ENCODE measurements around the gene CD2BP2. TPM values are rescaled to one million over a fixed set of nuclear protein-coding genes. Genes with fewer than 3 reads are reported as not detected.
A peak's percentile ranks its signal among the peaks of the same experiment; 100 is the strongest.

The CD2BP2 gene
- total and polyA plus RNA-seq, 2 of the 13 experiments (the other 11 are each of a cell fraction or from before 2014, with no cell fraction given) = 24.9 to 54.6 TPM

DNA sequence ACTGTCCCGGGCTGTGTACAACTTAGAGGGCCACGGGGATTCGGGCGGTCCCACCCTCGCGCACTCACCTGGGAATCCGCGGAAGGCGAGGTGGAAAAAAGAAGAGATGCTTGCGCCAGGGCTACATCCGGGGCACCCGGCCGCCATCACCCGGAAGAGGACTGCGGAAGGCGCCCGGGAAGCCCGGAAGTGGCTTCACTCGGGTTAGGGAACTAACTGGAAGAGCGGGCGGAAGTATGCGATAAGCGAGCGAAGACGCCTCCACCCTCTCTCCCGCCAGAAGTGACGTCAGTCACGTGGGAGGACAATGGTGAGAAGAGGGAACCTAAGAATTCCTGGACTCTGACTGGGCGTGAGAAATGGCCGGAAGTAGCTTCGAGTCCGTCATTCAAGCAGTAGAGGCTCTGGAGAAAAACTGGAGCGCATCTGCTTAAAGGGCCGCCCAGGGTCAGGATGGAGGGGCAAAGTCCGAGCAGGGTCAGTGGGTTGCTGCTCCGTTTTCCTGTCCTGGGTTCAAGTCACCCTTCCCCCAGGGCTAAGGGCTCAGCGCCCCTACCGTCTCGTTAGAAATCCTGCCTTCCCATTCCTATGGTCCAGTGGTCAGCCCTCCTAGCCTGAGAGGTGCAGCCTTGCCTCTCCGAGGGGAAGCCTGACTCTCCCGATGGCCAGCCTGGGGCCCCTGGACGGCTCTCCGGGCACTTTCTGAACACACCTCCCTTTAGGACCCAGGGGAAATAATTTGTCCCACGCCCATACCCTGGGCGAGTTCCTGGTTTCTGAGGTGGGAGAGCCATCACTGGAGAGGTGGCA, at the start of gene CD2BP2 (continued):
- TF ChIP-seq KDM5A (IDR thresholded peaks at IDR 0.05; ENCODE audit: borderline replicate concordance, low read length) = peak; percentile 88; the same call in 1 of the 2 replicates
- TF ChIP-seq ZNF724P (CRISPR knock-in tag; IDR thresholded peaks at IDR 0.05; ENCODE audit: borderline replicate concordance) = no peak
- TF ChIP-seq, protein P1, sequence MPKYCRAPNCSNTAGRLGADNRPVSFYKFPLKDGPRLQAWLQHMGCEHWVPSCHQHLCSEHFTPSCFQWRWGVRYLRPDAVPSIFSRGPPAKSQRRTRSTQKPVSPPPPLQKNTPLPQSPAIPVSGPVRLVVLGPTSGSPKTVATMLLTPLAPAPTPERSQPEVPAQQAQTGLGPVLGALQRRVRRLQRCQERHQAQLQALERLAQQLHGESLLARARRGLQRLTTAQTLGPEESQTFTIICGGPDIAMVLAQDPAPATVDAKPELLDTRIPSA (CRISPR knock-in tag; IDR thresholded peaks at IDR 0.05; ENCODE audit: borderline replicate concordance) = no peak
- peak; percentile 65 for TF ChIP-seq KMT2B (CRISPR knock-in tag; IDR thresholded peaks at IDR 0.05)
- TF ChIP-seq, protein P2, sequence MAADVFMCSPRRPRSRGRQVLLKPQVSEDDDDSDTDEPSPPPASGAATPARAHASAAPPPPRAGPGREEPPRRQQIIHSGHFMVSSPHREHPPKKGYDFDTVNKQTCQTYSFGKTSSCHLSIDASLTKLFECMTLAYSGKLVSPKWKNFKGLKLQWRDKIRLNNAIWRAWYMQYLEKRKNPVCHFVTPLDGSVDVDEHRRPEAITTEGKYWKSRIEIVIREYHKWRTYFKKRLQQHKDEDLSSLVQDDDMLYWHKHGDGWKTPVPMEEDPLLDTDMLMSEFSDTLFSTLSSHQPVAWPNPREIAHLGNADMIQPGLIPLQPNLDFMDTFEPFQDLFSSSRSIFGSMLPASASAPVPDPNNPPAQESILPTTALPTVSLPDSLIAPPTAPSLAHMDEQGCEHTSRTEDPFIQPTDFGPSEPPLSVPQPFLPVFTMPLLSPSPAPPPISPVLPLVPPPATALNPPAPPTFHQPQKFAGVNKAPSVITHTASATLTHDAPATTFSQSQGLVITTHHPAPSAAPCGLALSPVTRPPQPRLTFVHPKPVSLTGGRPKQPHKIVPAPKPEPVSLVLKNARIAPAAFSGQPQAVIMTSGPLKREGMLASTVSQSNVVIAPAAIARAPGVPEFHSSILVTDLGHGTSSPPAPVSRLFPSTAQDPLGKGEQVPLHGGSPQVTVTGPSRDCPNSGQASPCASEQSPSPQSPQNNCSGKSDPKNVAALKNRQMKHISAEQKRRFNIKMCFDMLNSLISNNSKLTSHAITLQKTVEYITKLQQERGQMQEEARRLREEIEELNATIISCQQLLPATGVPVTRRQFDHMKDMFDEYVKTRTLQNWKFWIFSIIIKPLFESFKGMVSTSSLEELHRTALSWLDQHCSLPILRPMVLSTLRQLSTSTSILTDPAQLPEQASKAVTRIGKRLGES (CRISPR knock-in tag; IDR thresholded peaks at IDR 0.05; ENCODE audit: borderline replicate concordance) = no peak
- TF ChIP-seq ZNF451 (CRISPR knock-in tag; IDR thresholded peaks at IDR 0.05) = no peak
- 0 out of 2 replicates have a peak, but pooled peaks have one; percentile 23 for TF ChIP-seq ZNF891 (CRISPR knock-in tag; IDR thresholded peaks at IDR 0.05)
- no peak for TF ChIP-seq SMARCE1 (IDR thresholded peaks at IDR 0.05; ENCODE audit: borderline replicate concordance)
- no peak for TF ChIP-seq KDM6A (CRISPR knock-in tag; IDR thresholded peaks at IDR 0.05; ENCODE audit: low read depth)
- TF ChIP-seq, protein P3, sequence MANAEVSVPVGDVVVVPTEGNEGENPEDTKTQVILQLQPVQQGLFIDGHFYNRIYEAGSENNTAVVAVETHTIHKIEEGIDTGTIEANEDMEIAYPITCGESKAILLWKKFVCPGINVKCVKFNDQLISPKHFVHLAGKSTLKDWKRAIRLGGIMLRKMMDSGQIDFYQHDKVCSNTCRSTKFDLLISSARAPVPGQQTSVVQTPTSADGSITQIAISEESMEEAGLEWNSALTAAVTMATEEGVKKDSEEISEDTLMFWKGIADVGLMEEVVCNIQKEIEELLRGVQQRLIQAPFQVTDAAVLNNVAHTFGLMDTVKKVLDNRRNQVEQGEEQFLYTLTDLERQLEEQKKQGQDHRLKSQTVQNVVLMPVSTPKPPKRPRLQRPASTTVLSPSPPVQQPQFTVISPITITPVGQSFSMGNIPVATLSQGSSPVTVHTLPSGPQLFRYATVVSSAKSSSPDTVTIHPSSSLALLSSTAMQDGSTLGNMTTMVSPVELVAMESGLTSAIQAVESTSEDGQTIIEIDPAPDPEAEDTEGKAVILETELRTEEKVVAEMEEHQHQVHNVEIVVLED (CRISPR knock-in tag; IDR thresholded peaks at IDR 0.05; ENCODE audit: borderline replicate concordance) = peak; percentile 90
- TF ChIP-seq ARID2 (CRISPR knock-in tag; IDR thresholded peaks at IDR 0.05; ENCODE audit: borderline replicate concordance) = no peak; the same call in 1 of the 2 replicates
- TF ChIP-seq, protein P4, sequence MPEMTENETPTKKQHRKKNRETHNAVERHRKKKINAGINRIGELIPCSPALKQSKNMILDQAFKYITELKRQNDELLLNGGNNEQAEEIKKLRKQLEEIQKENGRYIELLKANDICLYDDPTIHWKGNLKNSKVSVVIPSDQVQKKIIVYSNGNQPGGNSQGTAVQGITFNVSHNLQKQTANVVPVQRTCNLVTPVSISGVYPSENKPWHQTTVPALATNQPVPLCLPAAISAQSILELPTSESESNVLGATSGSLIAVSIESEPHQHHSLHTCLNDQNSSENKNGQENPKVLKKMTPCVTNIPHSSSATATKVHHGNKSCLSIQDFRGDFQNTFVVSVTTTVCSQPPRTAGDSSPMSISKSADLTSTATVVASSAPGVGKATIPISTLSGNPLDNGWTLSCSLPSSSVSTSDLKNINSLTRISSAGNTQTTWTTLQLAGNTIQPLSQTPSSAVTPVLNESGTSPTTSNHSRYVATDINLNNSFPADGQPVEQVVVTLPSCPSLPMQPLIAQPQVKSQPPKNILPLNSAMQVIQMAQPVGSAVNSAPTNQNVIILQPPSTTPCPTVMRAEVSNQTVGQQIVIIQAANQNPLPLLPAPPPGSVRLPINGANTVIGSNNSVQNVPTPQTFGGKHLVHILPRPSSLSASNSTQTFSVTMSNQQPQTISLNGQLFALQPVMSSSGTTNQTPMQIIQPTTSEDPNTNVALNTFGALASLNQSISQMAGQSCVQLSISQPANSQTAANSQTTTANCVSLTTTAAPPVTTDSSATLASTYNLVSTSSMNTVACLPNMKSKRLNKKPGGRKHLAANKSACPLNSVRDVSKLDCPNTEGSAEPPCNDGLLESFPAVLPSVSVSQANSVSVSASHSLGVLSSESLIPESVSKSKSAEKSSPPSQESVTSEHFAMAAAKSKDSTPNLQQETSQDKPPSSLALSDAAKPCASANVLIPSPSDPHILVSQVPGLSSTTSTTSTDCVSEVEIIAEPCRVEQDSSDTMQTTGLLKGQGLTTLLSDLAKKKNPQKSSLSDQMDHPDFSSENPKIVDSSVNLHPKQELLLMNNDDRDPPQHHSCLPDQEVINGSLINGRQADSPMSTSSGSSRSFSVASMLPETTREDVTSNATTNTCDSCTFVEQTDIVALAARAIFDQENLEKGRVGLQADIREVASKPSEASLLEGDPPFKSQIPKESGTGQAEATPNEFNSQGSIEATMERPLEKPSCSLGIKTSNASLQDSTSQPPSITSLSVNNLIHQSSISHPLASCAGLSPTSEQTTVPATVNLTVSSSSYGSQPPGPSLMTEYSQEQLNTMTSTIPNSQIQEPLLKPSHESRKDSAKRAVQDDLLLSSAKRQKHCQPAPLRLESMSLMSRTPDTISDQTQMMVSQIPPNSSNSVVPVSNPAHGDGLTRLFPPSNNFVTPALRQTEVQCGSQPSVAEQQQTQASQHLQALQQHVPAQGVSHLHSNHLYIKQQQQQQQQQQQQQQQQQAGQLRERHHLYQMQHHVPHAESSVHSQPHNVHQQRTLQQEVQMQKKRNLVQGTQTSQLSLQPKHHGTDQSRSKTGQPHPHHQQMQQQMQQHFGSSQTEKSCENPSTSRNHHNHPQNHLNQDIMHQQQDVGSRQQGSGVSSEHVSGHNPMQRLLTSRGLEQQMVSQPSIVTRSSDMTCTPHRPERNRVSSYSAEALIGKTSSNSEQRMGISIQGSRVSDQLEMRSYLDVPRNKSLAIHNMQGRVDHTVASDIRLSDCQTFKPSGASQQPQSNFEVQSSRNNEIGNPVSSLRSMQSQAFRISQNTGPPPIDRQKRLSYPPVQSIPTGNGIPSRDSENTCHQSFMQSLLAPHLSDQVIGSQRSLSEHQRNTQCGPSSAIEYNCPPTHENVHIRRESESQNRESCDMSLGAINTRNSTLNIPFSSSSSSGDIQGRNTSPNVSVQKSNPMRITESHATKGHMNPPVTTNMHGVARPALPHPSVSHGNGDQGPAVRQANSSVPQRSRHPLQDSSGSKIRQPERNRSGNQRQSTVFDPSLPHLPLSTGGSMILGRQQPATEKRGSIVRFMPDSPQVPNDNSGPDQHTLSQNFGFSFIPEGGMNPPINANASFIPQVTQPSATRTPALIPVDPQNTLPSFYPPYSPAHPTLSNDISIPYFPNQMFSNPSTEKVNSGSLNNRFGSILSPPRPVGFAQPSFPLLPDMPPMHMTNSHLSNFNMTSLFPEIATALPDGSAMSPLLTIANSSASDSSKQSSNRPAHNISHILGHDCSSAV (CRISPR knock-in tag; IDR thresholded peaks at IDR 0.05; ENCODE audit: borderline replicate concordance) = 0 out of 2 replicates have a peak, but pooled peaks have one; percentile 11
- TF ChIP-seq ZSCAN9 (CRISPR knock-in tag; IDR thresholded peaks at IDR 0.05; ENCODE audit: borderline replicate concordance) = peak; percentile 86
